Mesenteric fat pad (tissue), 1 donor: Measurements from ENCODE around the gene LAX1. TPM values are rescaled to one million over a fixed set of nuclear protein-coding genes. Genes with fewer than 3 reads are reported as not detected.
"Not testable (repeated sequence)": the region's sequence is repeated elsewhere in the genome, so short reads cannot be mapped to it uniquely, and the experiment has no call there.

Source experiments
- DNase-seq: peaks from one replicate; pipeline ENCODE4 v3.0.0-alpha.2; 2020; ENCODE audit warnings: low spot score
- long read RNA-seq: library from polyadenylated mRNA; unstranded; transcript quantifications from one replicate; pipeline ENCODE4 v2.0.0, GENCODE V29; 2020
- total RNA-seq: library from RNA; stranded (reverse); fragmentation: NEBNext Ultra II Directional; extraction: Animal tissue kit (Norgen Biotek cat#: 25700); gene quantifications from one replicate; pipeline ENCODE4 v1.2.1, GENCODE V29; 2021
- donor health status: DM: yes; HTN: yes; CAD: no.

The LAX1 gene
- 1.3 TPM for total RNA-seq
- long read RNA-seq = 0 reads

DNA sequence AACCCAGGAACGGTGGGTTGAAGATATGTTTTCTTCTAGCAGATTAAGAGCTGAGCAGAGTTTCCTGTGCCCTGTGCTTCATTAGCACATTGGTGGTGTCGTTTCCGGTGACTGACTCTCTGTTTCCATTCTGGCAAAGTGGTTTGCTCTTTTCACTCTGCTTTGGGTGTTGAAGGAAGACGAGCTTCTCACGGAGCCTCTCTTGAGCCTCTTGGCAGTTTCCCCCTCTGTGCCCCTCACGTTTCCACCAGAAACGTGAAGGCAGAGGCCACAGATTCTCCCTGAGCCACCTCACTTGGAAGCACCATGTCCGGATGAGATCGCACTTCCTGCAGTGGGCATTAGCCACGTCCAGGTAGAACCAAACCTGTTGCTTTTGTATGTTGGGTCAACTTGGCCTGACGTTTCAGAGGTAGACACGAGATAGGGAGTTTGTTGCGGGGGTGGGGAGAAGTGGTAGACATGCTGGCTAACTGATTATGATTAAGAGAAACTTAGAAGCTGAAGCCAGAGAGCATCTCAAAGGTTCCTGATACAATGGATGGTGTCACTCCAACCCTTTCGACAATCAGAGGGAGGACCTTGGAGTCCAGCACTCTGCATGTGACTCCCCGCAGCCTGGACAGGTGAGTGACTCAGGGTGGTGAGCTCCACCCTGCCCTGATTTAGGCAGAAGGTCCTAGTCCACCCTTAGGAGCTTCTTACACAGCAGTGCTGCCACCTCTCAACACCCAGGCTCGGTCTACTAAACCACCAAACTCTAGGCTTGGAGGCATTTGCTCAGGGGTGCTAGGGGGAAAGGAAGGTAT, at the start of gene LAX1:
TSS of gene LAX1 (plus strand) at position 155 of the 809 bp plus-strand sequence. CDS start at position 538, 383 bp downstream.
- DNase-seq = no peak

GRCh38 chr1:203717120-203717519, 47.9 kb upstream of the LAX1 start:
- no peak for DNase-seq

- DNase-seq = no peak
These were observed 44.7 kb upstream of the LAX1 start for GRCh38 chr1:203720242-203720641.

- no peak for DNase-seq
These were observed 42.1 kb upstream of the LAX1 start for GRCh38 chr1:203722909-203723308.

DNA sequence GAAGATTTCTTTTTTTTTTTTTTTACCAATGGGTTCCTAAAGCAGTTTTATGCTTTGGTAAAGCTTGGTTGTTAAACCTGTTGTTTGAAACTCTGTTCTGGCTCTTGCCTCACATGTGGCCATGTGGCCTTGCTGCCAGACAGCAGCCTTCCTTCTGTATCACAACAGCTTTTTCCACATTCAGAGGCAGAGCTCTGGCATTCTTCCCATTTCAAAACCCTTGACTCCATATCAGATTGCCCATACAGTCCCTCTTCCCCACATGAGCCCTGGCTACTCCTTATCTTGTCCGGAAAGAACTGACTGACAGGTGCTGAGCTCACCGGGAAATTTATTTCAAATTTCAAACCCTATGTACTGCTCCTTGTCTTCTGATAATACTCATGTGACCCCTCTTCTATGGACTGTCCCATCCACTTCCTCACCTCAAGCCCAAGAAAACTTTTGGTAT, 38.5 kb upstream of the LAX1 start:
- DNase-seq = no peak

- no peak for DNase-seq
These were observed 31.7 kb upstream of the LAX1 start for GRCh38 chr1:203733009-203733863.

DNA sequence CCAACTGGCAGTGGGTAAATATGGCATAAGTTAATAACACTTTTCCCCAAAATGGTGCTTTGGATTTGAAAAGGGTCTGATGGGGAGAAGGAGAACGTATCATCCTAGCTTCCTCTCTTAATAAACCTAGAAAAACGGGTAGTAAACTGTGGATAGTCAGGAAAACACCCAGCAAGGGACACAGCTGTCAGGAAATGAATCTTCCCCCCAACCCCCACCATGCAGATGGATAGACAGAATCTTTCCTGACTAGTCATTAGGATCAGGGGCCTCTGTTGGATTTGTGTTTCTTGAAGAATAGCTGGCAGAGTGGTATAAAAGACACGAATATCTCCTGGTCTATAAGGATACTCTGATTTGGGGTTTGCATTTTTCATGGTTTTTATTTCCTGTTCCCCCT, 22.5 kb upstream of the LAX1 start:
- DNase-seq = no peak

GRCh38 chr1:203743091-203743571, 21.9 kb upstream of the LAX1 start:
- DNase-seq = no peak

GRCh38 chr1:203744075-203744972, 20.7 kb upstream of the LAX1 start:
- no peak for DNase-seq

GRCh38 chr1:203746281-203746680, 18.7 kb upstream of the LAX1 start:
- DNase-seq = no peak

DNA sequence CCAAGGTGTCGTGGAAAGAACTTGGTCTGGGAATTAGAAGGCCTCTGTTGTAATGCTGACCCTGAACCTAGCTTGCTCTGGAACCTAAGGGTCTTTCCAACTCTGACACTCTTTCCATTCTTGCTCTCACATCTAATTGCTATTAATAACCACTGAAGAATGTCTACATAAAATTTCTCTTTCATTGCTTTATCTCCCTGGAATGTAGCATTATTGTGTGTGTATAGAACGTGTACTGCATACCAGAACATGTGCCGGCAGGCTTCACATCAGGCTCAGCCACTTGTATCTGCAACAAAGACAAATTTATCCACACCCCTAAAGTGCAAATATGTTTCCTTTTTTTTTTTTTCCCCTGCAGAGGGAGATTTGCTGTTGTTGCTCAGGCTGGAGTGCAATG, 13.9 kb upstream of the LAX1 start:
- no peak for DNase-seq

- DNase-seq = not testable (repeated sequence)
These were observed 13.2 kb upstream of the LAX1 start for GRCh38 chr1:203751618-203752361.

DNA sequence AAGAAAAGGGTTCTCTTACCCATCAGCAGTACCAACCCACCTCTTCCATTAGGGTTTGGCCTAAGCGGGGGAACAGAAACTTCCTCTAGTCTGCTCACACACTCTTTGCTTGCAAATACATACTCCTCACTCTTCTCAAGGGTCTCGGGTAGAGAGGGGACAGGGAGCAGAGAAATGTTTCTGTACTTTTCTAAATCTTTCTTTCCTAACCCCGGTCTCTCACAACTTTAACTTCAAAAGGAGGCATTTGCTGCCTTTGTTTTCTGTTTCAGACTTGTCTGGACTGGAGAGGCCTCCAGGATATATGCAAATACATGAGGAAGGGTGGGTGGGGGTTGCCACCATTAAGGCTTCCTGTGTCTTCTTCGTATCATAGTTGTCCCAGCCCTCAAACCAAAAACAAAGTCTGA, 10.5 kb upstream of the LAX1 start:
- no peak for DNase-seq

DNA sequence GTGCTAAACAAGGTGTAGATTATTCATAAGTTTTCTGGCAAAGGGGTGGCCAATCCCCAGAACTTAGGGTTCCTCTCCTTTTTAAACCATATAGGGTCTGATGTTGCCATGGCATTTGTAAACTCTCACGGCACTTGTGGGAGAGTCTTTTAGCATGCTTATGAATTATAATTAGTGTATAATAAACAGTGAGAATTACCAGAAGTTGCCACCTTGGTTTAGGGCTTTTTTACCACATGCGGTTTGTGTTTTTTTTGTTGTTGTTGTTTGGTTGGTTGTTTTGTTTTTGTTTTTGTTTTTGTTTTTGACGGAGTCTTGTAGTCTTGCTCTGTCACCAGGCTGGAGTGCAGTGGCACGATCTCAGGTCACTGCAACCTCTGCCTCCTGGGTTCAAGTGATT, 8.9 kb upstream of the LAX1 start:
- DNase-seq = no peak

DNA sequence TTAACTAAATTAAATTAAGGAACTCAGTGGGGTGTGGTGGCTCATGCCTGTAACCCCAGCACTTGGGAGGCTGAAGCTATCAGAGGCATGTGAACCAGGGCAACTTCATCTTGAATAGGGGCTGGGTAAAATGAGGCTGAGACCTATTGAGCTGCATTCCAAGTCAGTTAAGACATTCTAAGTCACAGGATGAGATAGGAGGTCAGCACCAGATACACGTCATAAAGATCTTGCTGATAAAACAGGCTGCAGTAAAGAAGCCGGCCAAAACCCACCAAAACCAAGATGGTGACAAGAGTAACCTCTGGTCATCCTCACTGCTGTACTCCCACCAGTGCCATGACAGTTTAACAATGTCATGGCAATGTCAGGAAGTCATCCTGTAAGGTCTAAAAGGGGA, 6.2 kb upstream of the LAX1 start:
- DNase-seq = not testable (repeated sequence)

DNA sequence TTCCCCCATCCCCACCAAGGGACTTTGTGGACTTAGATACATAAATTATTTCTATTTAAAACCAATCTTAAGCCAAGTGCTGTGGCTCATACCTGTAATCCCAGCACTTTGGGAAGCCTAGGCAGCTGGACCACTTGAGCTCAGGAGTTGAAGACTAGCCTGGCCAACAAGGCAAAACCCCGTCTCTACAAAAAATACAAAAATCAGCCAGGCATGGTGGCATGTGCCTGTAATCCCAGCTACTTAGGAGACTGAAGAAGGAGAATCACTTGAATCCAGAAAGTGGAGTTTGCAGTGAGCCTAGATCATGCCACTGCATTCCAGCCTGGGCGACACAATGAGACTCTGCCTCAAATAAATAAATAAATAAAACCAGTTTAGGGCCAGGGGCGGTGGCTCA, 4.5 kb upstream of the LAX1 start:
- no peak for DNase-seq

GRCh38 chr1:203761958-203762357, 3.0 kb upstream of the LAX1 start:
- DNase-seq = not testable (repeated sequence)

GRCh38 chr1:203763505-203763904, 1.5 kb upstream of the LAX1 start:
- no peak for DNase-seq

DNA sequence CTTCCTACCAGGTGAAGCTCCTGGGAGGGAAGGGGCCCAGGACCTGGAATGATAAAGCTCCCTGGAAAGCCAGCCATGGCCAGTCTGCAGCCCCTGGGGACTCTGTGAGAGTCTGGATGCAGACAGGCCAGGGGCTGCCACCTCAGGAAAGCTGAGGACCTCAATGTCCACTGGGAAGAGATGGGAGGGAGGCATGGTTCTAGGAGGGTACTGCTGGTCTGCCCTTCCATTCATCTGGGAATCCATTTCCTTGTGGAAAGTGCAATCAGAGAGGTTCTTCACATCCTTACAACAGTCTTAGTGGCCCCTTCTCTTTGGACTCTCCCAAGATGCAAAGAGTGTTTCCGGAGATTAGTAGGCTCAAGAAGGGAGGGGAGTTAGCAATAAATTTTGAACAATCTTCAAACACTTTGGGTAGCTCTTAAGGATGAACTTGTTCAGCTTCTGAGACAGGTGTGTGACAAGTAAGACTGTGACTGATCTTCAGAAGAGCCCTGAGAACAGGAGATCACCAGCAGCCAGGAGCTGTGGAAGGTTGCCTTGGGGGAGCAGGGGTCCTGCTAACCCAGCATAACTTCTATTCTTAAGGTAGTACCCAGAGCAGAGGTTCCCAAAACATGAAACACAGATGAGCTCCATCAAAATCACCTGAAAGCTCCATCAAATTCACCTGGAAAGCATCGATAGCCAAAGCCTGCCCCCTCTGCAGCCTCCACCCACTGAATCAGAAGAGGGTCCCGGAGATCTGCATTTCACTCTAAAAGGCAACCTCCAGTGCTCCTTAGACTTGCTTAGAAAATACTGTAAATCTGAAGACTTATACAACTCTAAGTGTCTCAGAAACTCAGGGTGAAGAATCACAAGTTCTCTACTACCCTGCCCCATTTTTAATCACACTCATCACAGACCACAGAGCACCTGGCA, 616 bp upstream of the LAX1 start:
- DNase-seq = no peak
